ENCODE measurements around the gene NDUFB2. TPM values are rescaled to one million over a fixed set of nuclear protein-coding genes. Genes with fewer than 3 reads are reported as not detected.
"Not testable (repeated sequence)": the region's sequence is repeated elsewhere in the genome, so short reads cannot be mapped to it uniquely, and the experiment has no call there.

NDUFB2 gene
- total RNA-seq, 1 donor from 2014 or later = 186 TPM

- peaks cover 5% of the 10 kb centered on the region for H3K36me3 Mint-ChIP-seq (ENCODE audit: low read depth)
- H3K27ac Mint-ChIP-seq (ENCODE audit: unreplicated experiment) = no peak overlapping the region
- H3K27me3 Mint-ChIP-seq (ENCODE audit: low read depth) = no peaks in the 10 kb centered on the region
- no peak overlapping the region for H3K4me3 Mint-ChIP-seq (ENCODE audit: unreplicated experiment)
- TF ChIP-seq CTCF (IDR thresholded peaks at IDR 0.05) = no peak
- peaks cover 23% of the 10 kb centered on the region for H3K4me1 Mint-ChIP-seq (ENCODE audit: low read depth)
- no peak for DNase-seq (ENCODE audit: low spot score)
- H3K9me3 Mint-ChIP-seq (ENCODE audit: low read depth) = no peaks in the 10 kb centered on the region
These were observed 6.3 kb downstream of the NDUFB2 start for GRCh38 chr7:140702774-140703173.

DNA sequence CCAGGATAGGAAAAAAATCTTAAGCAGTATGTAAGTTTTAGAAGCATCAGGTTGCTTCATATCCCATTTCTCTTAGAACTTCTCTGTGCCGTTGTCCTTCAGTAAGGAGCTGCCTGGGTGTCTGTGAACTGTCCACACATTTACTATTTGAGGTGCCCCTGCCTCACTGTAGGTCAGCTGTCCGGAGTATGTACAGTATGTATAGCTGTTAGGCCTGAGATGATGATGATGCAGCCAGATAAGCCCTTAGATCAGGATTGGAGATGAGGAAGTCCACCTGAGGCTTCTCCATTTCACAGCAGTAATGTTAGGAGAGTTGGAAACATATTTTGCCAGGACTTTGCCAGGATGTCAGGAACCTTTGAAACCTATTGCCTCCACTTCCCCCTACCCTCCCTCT, 7.7 kb downstream of the NDUFB2 start:
- Mint-ChIP-seq H3K27me3 (ENCODE audit: low read depth) (no peaks in the 10 kb centered on the region), H3K36me3 (ENCODE audit: low read depth) (peaks cover 5% of the 10 kb centered on the region), H3K9me3 (ENCODE audit: low read depth) (no peaks in the 10 kb centered on the region), H3K4me3 (ENCODE audit: unreplicated experiment) (no peak overlapping the region), H3K27ac (ENCODE audit: unreplicated experiment) (no peak overlapping the region), H3K4me1 (ENCODE audit: low read depth) (peaks cover 13% of the 10 kb centered on the region)
- no peak for TF ChIP-seq CTCF (IDR thresholded peaks at IDR 0.05)
- no peak for DNase-seq (ENCODE audit: low spot score)

- no peak for TF ChIP-seq CTCF (IDR thresholded peaks at IDR 0.05)
- peaks cover 10% of the 10 kb centered on the region for H3K36me3 Mint-ChIP-seq (ENCODE audit: low read depth)
- H3K4me1 Mint-ChIP-seq (ENCODE audit: low read depth) = peaks cover 7% of the 10 kb centered on the region
- no peak overlapping the region for H3K4me3 Mint-ChIP-seq (ENCODE audit: unreplicated experiment)
- DNase-seq (ENCODE audit: low spot score) = no peak
- H3K9me3 Mint-ChIP-seq (ENCODE audit: low read depth) = peaks cover 8% of the 10 kb centered on the region
- H3K27ac Mint-ChIP-seq (ENCODE audit: unreplicated experiment) = no peak overlapping the region
- no peaks in the 10 kb centered on the region for H3K27me3 Mint-ChIP-seq (ENCODE audit: low read depth)
These were observed 10.6 kb downstream of the NDUFB2 start for GRCh38 chr7:140707132-140707531.

DNA sequence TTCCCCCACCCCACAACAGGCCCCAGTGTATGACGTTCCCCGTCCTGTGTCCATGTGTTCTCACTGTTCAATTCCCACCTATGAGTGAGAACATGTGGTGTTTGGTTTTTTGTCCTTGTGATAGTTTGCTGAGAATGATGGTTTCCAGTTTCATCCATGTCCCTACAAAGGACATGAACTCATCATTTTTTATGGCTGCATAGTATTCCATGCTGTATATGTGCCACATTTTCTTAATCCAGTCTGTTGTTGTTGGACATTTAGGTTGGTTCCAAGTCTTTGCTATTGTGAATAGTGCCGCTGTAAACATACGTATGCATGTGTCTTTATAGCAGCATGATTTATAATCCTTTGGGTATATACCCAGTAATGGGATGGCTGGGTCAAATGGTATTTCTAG, 12.3 kb downstream of the NDUFB2 start:
- DNase-seq (ENCODE audit: low spot score); H3K4me3 Mint-ChIP-seq (ENCODE audit: unreplicated experiment); H3K27me3 Mint-ChIP-seq (ENCODE audit: low read depth); H3K27ac Mint-ChIP-seq (ENCODE audit: unreplicated experiment); H3K4me1 Mint-ChIP-seq (ENCODE audit: low read depth): not testable (repeated sequence)
- Mint-ChIP-seq H3K9me3 (ENCODE audit: low read depth) (peaks cover 13% of the 10 kb centered on the region), H3K36me3 (ENCODE audit: low read depth) (peaks cover 12% of the 10 kb centered on the region)

DNA sequence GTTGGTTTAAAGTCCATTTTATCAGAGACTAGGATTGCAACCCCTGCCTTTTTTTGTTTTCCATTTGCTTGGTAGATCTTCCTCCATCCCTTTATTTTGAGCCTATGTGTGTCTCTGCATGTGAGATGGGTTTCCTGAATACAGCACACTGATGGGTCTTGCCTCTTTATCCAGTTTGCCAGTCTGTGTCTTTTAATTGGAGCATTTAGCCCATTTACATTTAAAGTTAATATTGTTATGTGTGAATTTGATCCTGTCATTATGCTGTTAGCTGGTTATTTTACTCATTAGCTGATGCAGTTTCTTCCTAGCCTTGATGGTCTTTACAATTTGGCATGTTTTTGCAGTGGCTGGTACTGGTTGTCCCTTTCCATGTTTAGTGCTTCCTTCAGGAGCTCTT, 15.9 kb downstream of the NDUFB2 start:
- not testable (repeated sequence) for DNase-seq (ENCODE audit: low spot score); H3K36me3 Mint-ChIP-seq (ENCODE audit: low read depth); H3K27me3 Mint-ChIP-seq (ENCODE audit: low read depth); H3K4me3 Mint-ChIP-seq (ENCODE audit: unreplicated experiment); H3K27ac Mint-ChIP-seq (ENCODE audit: unreplicated experiment); H3K4me1 Mint-ChIP-seq (ENCODE audit: low read depth)
- H3K9me3 Mint-ChIP-seq (ENCODE audit: low read depth) = peaks cover 13% of the 10 kb centered on the region

- Mint-ChIP-seq H3K4me1 (ENCODE audit: low read depth) (no peaks in the 10 kb centered on the region), H3K27ac (ENCODE audit: unreplicated experiment) (no peak overlapping the region), H3K4me3 (ENCODE audit: unreplicated experiment) (no peak overlapping the region), H3K36me3 (ENCODE audit: low read depth) (peaks cover 10% of the 10 kb centered on the region), H3K27me3 (ENCODE audit: low read depth) (no peaks in the 10 kb centered on the region), H3K9me3 (ENCODE audit: low read depth) (peaks cover 13% of the 10 kb centered on the region)
- no peak for DNase-seq (ENCODE audit: low spot score)
- TF ChIP-seq CTCF (IDR thresholded peaks at IDR 0.05) = no peak
These were observed 18.0 kb downstream of the NDUFB2 start for GRCh38 chr7:140714331-140715040.
